NCI-H146 treated with DMSO at 0.1 percent for 48 hours (cell line): Measurements from ENCODE around the gene CD300LD.

ENCODE experiments used
- DNase-seq: peaks from one replicate; lab custom pipeline; 2025; ENCODE audit not compliant: unreplicated experiment; lab: John Stamatoyannopoulos, UW

CD300LD gene

GRCh38 chr17:74545843-74546230 is 46.2 kb downstream of the CD300LD start, which contains the start of gene CD300C:
CD300C (minus strand) TSS chr17:74546115; CDS start chr17:74545782, 333 bp downstream.
- no peak for DNase-seq

- DNase-seq: no peak
Observed at GRCh38 chr17:74544991-74545842, 46.9 kb downstream of the CD300LD start.

GRCh38 chr17:74543891-74544760 is 48.0 kb downstream of the CD300LD start:
- DNase-seq: no peak

GRCh38 chr17:74543406-74543805 is 48.7 kb downstream of the CD300LD start:
- DNase-seq: no peak

- no peak for DNase-seq
Observed at GRCh38 chr17:74542727-74543383, 49.2 kb downstream of the CD300LD start.

- no peak for DNase-seq
Observed at GRCh38 chr17:74542166-74542565, 49.9 kb downstream of the CD300LD start.

- DNase-seq: no peak
Observed at GRCh38 chr17:74541176-74542111, 50.6 kb downstream of the CD300LD start.

- DNase-seq: no peak
Observed at GRCh38 chr17:74539281-74539820, 52.7 kb downstream of the CD300LD start.

- no peak for DNase-seq
Observed at GRCh38 chr17:74536890-74537289, 55.2 kb downstream of the CD300LD start.

GRCh38 chr17:74532115-74532514 is 60.0 kb downstream of the CD300LD start:
- no peak for DNase-seq

- DNase-seq: no peak
Observed at GRCh38 chr17:74531231-74531761, 60.8 kb downstream of the CD300LD start, which contains the start of gene CD300LB. CD300LB (minus strand) TSS chr17:74531475; CDS start chr17:74531350, 125 bp downstream.

GRCh38 chr17:74530831-74531150 is 61.3 kb downstream of the CD300LD start:
- DNase-seq: no peak
